Measurements from ENCODE around the gene SFSWAP. TPM values are rescaled to one million over a fixed set of nuclear protein-coding genes. Genes with fewer than 3 reads are reported as not detected.
"Not testable (repeated sequence)": the region's sequence is repeated elsewhere in the genome, so short reads cannot be mapped to it uniquely, and the experiment has no call there.

Gene SFSWAP
- total RNA-seq: 10 to 100 TPM; 50.4 to 74.4 (median 68.6) TPM
- 10 to 100 TPM; 19.5 to 33.7 (median 28.8) TPM for polyA plus RNA-seq
- long read RNA-seq, donor 1, full-length matches to known transcripts: 3 of 8 reads
- long read RNA-seq, donor 1, partial matches to known transcripts: 5 of 8 reads
- long read RNA-seq, donor 1, other reads (novel, unspliced or antisense): 0 of 8 reads
- long read RNA-seq, donor 2, partial matches to known transcripts: 0 of 3 reads
- long read RNA-seq, donor 2, other reads (novel, unspliced or antisense): 0 of 3 reads

- Histone ChIP-seq H3K9me3 (peaks cover 0 to 9% (median 2%) of the 10 kb centered on the region in 8 donors), H3K27me3 (replicated peaks in 1 of 7) (no peaks in the 10 kb centered on the region), H3K27ac (peak within 1 kb of the TSS; percentile 80 to 99 (median 94)), H3K4me1 (peaks cover 20 to 37% (median 30%) of the 10 kb centered on the region in 6 donors), H3K36me3 (peaks cover 3 to 27% (median 22%) of the 10 kb centered on the region in 6 donors), H3K4me3 (peak within 1 kb of the TSS; percentile 96 to 100 (median 99))
- peak; percentile 89 to 94 (median 91) for TF ChIP-seq POLR2AphosphoS5 (IDR thresholded peaks at IDR 0.05)
- TF ChIP-seq, protein P1, sequence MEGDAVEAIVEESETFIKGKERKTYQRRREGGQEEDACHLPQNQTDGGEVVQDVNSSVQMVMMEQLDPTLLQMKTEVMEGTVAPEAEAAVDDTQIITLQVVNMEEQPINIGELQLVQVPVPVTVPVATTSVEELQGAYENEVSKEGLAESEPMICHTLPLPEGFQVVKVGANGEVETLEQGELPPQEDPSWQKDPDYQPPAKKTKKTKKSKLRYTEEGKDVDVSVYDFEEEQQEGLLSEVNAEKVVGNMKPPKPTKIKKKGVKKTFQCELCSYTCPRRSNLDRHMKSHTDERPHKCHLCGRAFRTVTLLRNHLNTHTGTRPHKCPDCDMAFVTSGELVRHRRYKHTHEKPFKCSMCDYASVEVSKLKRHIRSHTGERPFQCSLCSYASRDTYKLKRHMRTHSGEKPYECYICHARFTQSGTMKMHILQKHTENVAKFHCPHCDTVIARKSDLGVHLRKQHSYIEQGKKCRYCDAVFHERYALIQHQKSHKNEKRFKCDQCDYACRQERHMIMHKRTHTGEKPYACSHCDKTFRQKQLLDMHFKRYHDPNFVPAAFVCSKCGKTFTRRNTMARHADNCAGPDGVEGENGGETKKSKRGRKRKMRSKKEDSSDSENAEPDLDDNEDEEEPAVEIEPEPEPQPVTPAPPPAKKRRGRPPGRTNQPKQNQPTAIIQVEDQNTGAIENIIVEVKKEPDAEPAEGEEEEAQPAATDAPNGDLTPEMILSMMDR (IDR thresholded peaks at IDR 0.05 in 8 of 11, conservative IDR thresholded peaks at IDR 0.05 in 3 of 11): peak in 2 of 11 experiments; percentile 19 to 25
- peak in 1 of 3 donors; percentile 59 for TF ChIP-seq POLR2A (IDR thresholded peaks at IDR 0.05)
- intact Hi-C loops (cut with DNase I; ENCODE audit: low total_unique reads): no loop called here
- 0 to 1% (median 1%) methylated on average over 53 to 90 of the region's 90 CpGs for WGBS, 5 donors
- peak; percentile 96 for DNase-seq
Observed at GRCh38 chr12:131710464-131711457, at the start of gene SFSWAP. SFSWAP (plus strand) TSS chr12:131711090; CDS start chr12:131711230, 140 bp downstream.

- WGBS, 5 donors: 5 to 27% (median 26%) methylated on average over 10 to 26 of the region's 78 CpGs; no CpG with 5 or more reads in 2 of the 5 donors
- not testable (repeated sequence) for DNase-seq, H3K36me3 ChIP-seq, H3K4me1 ChIP-seq, H3K27ac ChIP-seq, H3K9me3 ChIP-seq
- H3K27me3 ChIP-seq (replicated peaks in 1 of 7): peaks cover 0 to 34% (median 5%) of the 10 kb centered on the region in 7 donors
- intact Hi-C loops (cut with DNase I; ENCODE audit: low total_unique reads): loop anchor here (10.0 kb wide), 1 partner anchor 367 kb away; no protein-coding TSS in a partner anchor
- H3K4me3 ChIP-seq: peak overlapping the region in 2 of 8 donors; percentile 37 to 56
Observed at GRCh38 chr12:131661170-131661985, 49.5 kb upstream of the SFSWAP start.

GRCh38 chr12:131661986-131662288 lies 49.0 kb upstream of the SFSWAP start:
- not testable (repeated sequence) for H3K4me1 ChIP-seq, DNase-seq, H3K36me3 ChIP-seq, H3K27ac ChIP-seq, H3K4me3 ChIP-seq, H3K9me3 ChIP-seq
- H3K27me3 ChIP-seq (replicated peaks in 1 of 7): peaks cover 0 to 34% (median 5%) of the 10 kb centered on the region in 7 donors
- WGBS, 5 donors: no CpG with 5 or more reads among the region's 28 CpGs
- intact Hi-C loops (cut with DNase I; ENCODE audit: low total_unique reads): loop anchor here (10.0 kb wide), 1 partner anchor 367 kb away; no protein-coding TSS in a partner anchor

- not testable (repeated sequence) for H3K27ac ChIP-seq, H3K4me1 ChIP-seq, H3K9me3 ChIP-seq, H3K36me3 ChIP-seq, H3K4me3 ChIP-seq
- peaks cover 0 to 34% (median 5%) of the 10 kb centered on the region in 7 donors for H3K27me3 ChIP-seq (replicated peaks in 1 of 7)
- peak; percentile 22 for DNase-seq
- intact Hi-C loops (cut with DNase I; ENCODE audit: low total_unique reads): loop anchor here (10.0 kb wide), 1 partner anchor 368 kb away; no protein-coding TSS in a partner anchor
- WGBS, 5 donors: 59 to 68% (median 66%) methylated on average over 9 to 10 of the region's 10 CpGs
Observed at GRCh38 chr12:131662346-131662745, 48.5 kb upstream of the SFSWAP start.

GRCh38 chr12:131665666-131666065 lies 45.2 kb upstream of the SFSWAP start:
- H3K4me1 ChIP-seq, H3K36me3 ChIP-seq, H3K9me3 ChIP-seq, H3K27ac ChIP-seq, H3K4me3 ChIP-seq: not testable (repeated sequence)
- WGBS, 5 donors: 89 to 93% (median 92%) methylated on average over 8 to 17 of the region's 17 CpGs
- intact Hi-C loops (cut with DNase I; ENCODE audit: low total_unique reads): loop anchor here (10.0 kb wide), 1 partner anchor 371 kb away; no protein-coding TSS in a partner anchor
- peak; percentile 66 for DNase-seq
- H3K27me3 ChIP-seq (replicated peaks in 1 of 7): peaks cover 0 to 26% (median 0%) of the 10 kb centered on the region in 7 donors

GRCh38 chr12:131666486-131666885 lies 44.4 kb upstream of the SFSWAP start:
- H3K36me3 ChIP-seq, H3K4me1 ChIP-seq, H3K9me3 ChIP-seq, H3K4me3 ChIP-seq, H3K27ac ChIP-seq: not testable (repeated sequence)
- intact Hi-C loops (cut with DNase I; ENCODE audit: low total_unique reads): loop anchor here (10.0 kb wide), 1 partner anchor 372 kb away; no protein-coding TSS in a partner anchor
- peaks cover 0 to 22% (median 0%) of the 10 kb centered on the region in 7 donors for H3K27me3 ChIP-seq (replicated peaks in 1 of 7)
- WGBS, 5 donors: 70 to 96% (median 84%) methylated on average over 2 to 4 of the region's 12 CpGs
- DNase-seq: peak; percentile 70

GRCh38 chr12:131666978-131667601 lies 43.8 kb upstream of the SFSWAP start:
- not testable (repeated sequence) for H3K27ac ChIP-seq, H3K36me3 ChIP-seq, H3K4me3 ChIP-seq, H3K4me1 ChIP-seq, H3K9me3 ChIP-seq
- WGBS, 5 donors: 61 to 67% (median 67%) methylated on average over 11 to 12 of the region's 12 CpGs
- peaks cover 0 to 24% (median 0%) of the 10 kb centered on the region in 7 donors for H3K27me3 ChIP-seq (replicated peaks in 1 of 7)
- DNase-seq: peak; percentile 71
- intact Hi-C loops (cut with DNase I; ENCODE audit: low total_unique reads): loop anchor here (10.0 kb wide), 1 partner anchor 372 kb away; no protein-coding TSS in a partner anchor

Measured in spleen (tissue), 13 donors.